K562 (cell line): Measurements from ENCODE around the gene ACO2. TPM values are rescaled to one million over a fixed set of nuclear protein-coding genes. Genes with fewer than 3 reads are reported as not detected.

ENCODE experiments used
- ETS1 ChIP-seq: conservative IDR thresholded peaks from 2 replicates; pipeline ENCODE4 v1.6.1; 2011; ENCODE audit warnings: low read depth, mild to moderate bottlenecking, low read length; ENCODE audit not compliant: control insufficient read depth
- HDAC8 ChIP-seq: fragments of 450-650 bp; IDR thresholded peaks from 2 replicates; pipeline ENCODE4 v1.6.1; 2016; ENCODE audit warnings: mild to moderate bottlenecking, missing genetic modification characterization, moderate library complexity, missing compliant biosample characterization
- HIVEP1 ChIP-seq: fragments of 250-450 bp; sonication (Bioruptor Pico); IDR thresholded peaks from 2 replicates; pipeline ENCODE4 v1.4.0; 2020; ENCODE audit warnings: mild to moderate bottlenecking
- MAFK ChIP-seq: IDR thresholded peaks from 2 replicates; pipeline ENCODE4 v1.6.1; 2011; ENCODE audit warnings: low read length, improper control_type of control experiment
- SAP30 ChIP-seq: fragments of 200-600 bp; sonication (generic); IDR thresholded peaks from 2 replicates; pipeline ENCODE4 v1.6.1; 2012; ENCODE audit warnings: borderline replicate concordance, low read depth, mild to moderate bottlenecking, moderate library complexity, low read length, control low read depth, inconsistent platforms; ENCODE audit not compliant: insufficient read depth, poor library complexity, severe bottlenecking
- SNAPC5 ChIP-seq: fragments of 250-450 bp; sonication (Bioruptor Pico); IDR thresholded peaks from 2 replicates; pipeline ENCODE4 v1.8.0; 2021; ENCODE audit warnings: moderate library complexity, mild to moderate bottlenecking, inconsistent platforms
- UBTF ChIP-seq, 2 experiments: IDR thresholded peaks; 2 replicates each; pipeline ENCODE4 v1.6.1; 2012; ENCODE audit warnings: improper control_type of control experiment in 2 of 2, low read depth in 2 of 2, low read length in 2 of 2, borderline replicate concordance in 1 of 2
- ZNF395 ChIP-seq: fragments of 200-800 bp; sonication (Bioruptor generic); IDR thresholded peaks from 2 replicates; pipeline ENCODE4 v1.6.1; 2017; ENCODE audit warnings: missing genetic modification characterization, missing compliant biosample characterization
- polyA plus RNA-seq, 8 experiments: library from polyadenylated mRNA; depleted of rRNA in 4 of 8; stranded (reverse) in 5 of 8; unstranded in 3 of 8; fragments of >200 nt; fragmentation: Nextera tagmentation in 2 of 8; fragmentation: Illumina TruSeq in 1 of 8; extraction: Ambion mirVana in 2 of 8; extraction: Trizol in 1 of 8; gene quantifications; 2 replicates each; pipeline versions ENCODE4 v1.2.1 to v1.2.3, GENCODE V29; 2011 to 2014; ENCODE audit warnings: inconsistent platforms in 1 of 8, missing spikeins in 1 of 8
- total RNA-seq, 7 experiments: library from RNA; depleted of rRNA in 6 of 7; stranded (reverse); fragments of >200 nt in 6 of 7; fragmentation: Illumina TruSeq in 2 of 7; extraction: Trizol in 2 of 7; gene quantifications; 2 replicates each; pipeline versions ENCODE4 v1.2.1 to v1.2.3, GENCODE V29; 2011 to 2021; ENCODE audit warnings: low replicate concordance in 1 of 7

Gene ACO2
- total and polyA plus RNA-seq, 9 of the 15 experiments (the other 6 are each of a cell fraction or from before 2014, with no cell fraction given): 16.2 to 119 (median 43.2) TPM

- TF ChIP-seq UBTF (IDR thresholded peaks at IDR 0.05; ENCODE audit: borderline replicate concordance in 1 of 2, low read depth in 2 of 2, low read length in 2 of 2): 0 out of 4 replicates have a peak, but pooled peaks of 1 of the 2 experiments have one; percentile 48
- TF ChIP-seq ETS1: 0 out of 2 replicates have a peak, but pooled peaks have one; percentile 14
- TF ChIP-seq HDAC8 (tag): no peak
- no peak for TF ChIP-seq HIVEP1 (CRISPR knock-in tag)
- TF ChIP-seq SNAPC5 (CRISPR knock-in tag): no peak
- TF ChIP-seq SAP30: no peak
- no peak for TF ChIP-seq ZNF395
- TF ChIP-seq MAFK: no peak
These were observed 21.3 kb upstream of the ACO2 start (continued) for GRCh38 chr22:41447435-41448188.
